NCI-H1092 (cell line): Measurements from ENCODE around the gene ZNF804B.

Source experiments
- DNase-seq: peaks from one replicate; lab custom pipeline; 2025; lab: John Stamatoyannopoulos, UW

ZNF804B gene

GRCh38 chr7:88759230-88760135 lies at the start of gene ZNF804B:
Gene ZNF804B (plus strand): TSS chr7:88759700. CDS start chr7:88759977, 277 bp downstream.
- no peak for DNase-seq

GRCh38 chr7:88735920-88736319 lies 23.6 kb upstream of the ZNF804B start:
- no peak for DNase-seq

- DNase-seq, result no peak
These were observed 21.9 kb upstream of the ZNF804B start for GRCh38 chr7:88737632-88738031.

GRCh38 chr7:88746126-88746525 lies 13.4 kb upstream of the ZNF804B start:
- DNase-seq, result no peak

- DNase-seq, result no peak
These were observed 2.7 kb upstream of the ZNF804B start for GRCh38 chr7:88756802-88757201.

GRCh38 chr7:88757371-88757770 lies 2.1 kb upstream of the ZNF804B start:
- no peak for DNase-seq

GRCh38 chr7:88758381-88759229 lies 895 bp upstream of the ZNF804B start:
- no peak for DNase-seq

- no peak for DNase-seq
These were observed 626 bp downstream of the ZNF804B start for GRCh38 chr7:88760136-88760515.

- no peak for DNase-seq
These were observed 2.3 kb downstream of the ZNF804B start for GRCh38 chr7:88761779-88762178.

- no peak for DNase-seq
These were observed 11.9 kb downstream of the ZNF804B start for GRCh38 chr7:88771417-88771816.

- no peak for DNase-seq
These were observed 13.3 kb downstream of the ZNF804B start for GRCh38 chr7:88772776-88773175.

GRCh38 chr7:88775838-88776237 lies 16.3 kb downstream of the ZNF804B start:
- no peak for DNase-seq

- DNase-seq, result no peak
These were observed 28.3 kb downstream of the ZNF804B start for GRCh38 chr7:88787777-88788176.

GRCh38 chr7:88789480-88790064 lies 30.1 kb downstream of the ZNF804B start:
- DNase-seq, result no peak

- DNase-seq, result no peak
These were observed 32.4 kb downstream of the ZNF804B start for GRCh38 chr7:88791891-88792290.

GRCh38 chr7:88792361-88792760 lies 32.9 kb downstream of the ZNF804B start:
- DNase-seq, result no peak

GRCh38 chr7:88795553-88795952 lies 36.1 kb downstream of the ZNF804B start, which contains the start of gene TEX47:
Gene TEX47 (minus strand): TSS chr7:88795737. CDS start chr7:88794942, 795 bp downstream.
- DNase-seq, result no peak

GRCh38 chr7:88801046-88801445 lies 41.5 kb downstream of the ZNF804B start:
- DNase-seq, result no peak

GRCh38 chr7:88806280-88807037 lies 47.0 kb downstream of the ZNF804B start:
- no peak for DNase-seq

- DNase-seq, result no peak
These were observed 59.1 kb downstream of the ZNF804B start for GRCh38 chr7:88818552-88818951.

GRCh38 chr7:88826222-88826621 lies 66.7 kb downstream of the ZNF804B start:
- no peak for DNase-seq
